Epithelial cell of prostate (primary cell): ENCODE results near the gene CRIP2.

Experiments used
- DNase-seq: peaks from one replicate; pipeline ENCODE4 v3.0.0-alpha.2; 2011; ENCODE audit warnings: low read depth, low spot score
- H3K27ac ChIP-seq: fragments of 450-650 bp; 2 replicates; pipeline ENCODE4 v1.5.1; 2017; ENCODE audit warnings: mild to moderate bottlenecking

The CRIP2 gene

GRCh38 chr14:105519946-105520698 is 45.5 kb downstream of the CRIP2 start:
- H3K27ac ChIP-seq: no peak overlapping the region
- DNase-seq: no peak

- H3K27ac ChIP-seq: no peak overlapping the region
Measured at GRCh38 chr14:105525326-105525725, 50.7 kb downstream of the CRIP2 start.

GRCh38 chr14:105525861-105526775 is 51.5 kb downstream of the CRIP2 start, which contains the start of gene TMEM121:
TMEM121 (plus strand) TSS chr14:105526583; CDS start chr14:105528835, 2,252 bp downstream.
- no peak for DNase-seq
- no peak within 1 kb of the TSS for H3K27ac ChIP-seq

More at GRCh38 chr14:105525326-105525725, 50.7 kb downstream of the CRIP2 start:
- DNase-seq: no peak

GRCh38 chr14:105526776-105527380 is 52.3 kb downstream of the CRIP2 start:
- no peak for DNase-seq
- H3K27ac ChIP-seq: no peak overlapping the region

- DNase-seq: no peak
Measured at GRCh38 chr14:105527381-105527825, 52.8 kb downstream of the CRIP2 start.

GRCh38 chr14:105527826-105528585 is 53.4 kb downstream of the CRIP2 start:
- DNase-seq: no peak
- H3K27ac ChIP-seq: no peak overlapping the region

More at GRCh38 chr14:105527381-105527825, 52.8 kb downstream of the CRIP2 start:
- no peak overlapping the region for H3K27ac ChIP-seq

- no peak overlapping the region for H3K27ac ChIP-seq
- DNase-seq: no peak
Measured at GRCh38 chr14:105528586-105529318, 54.1 kb downstream of the CRIP2 start.

GRCh38 chr14:105529319-105529568 is 54.6 kb downstream of the CRIP2 start:
- no peak for DNase-seq

More at GRCh38 chr14:105529319-105529568, 54.6 kb downstream of the CRIP2 start:
- H3K27ac ChIP-seq: no peak overlapping the region
